Activated CD8-positive, alpha-beta memory T cell treated with anti-CD3 and anti-CD28 coated beads, Interleukin-2, amount 10 ng/mL, durations not matched to agents 7 days and 5 days (primary cell): ENCODE results near the gene FITM2. TPM values are rescaled to one million over a fixed set of nuclear protein-coding genes. Genes with fewer than 3 reads are reported as not detected.
"Not testable (repeated sequence)": the region's sequence is repeated elsewhere in the genome, so short reads cannot be mapped to it uniquely, and the experiment has no call there.

ENCODE experiments used
- ATAC-seq: fragments of 150-1000 bp; cut with Tn5 transposase; one replicate; pipeline ENCODE4 v1.10.0; 2021; ENCODE audit warnings: moderate library complexity
- CTCF ChIA-PET: fragments of 350-600 bp; sonication (Branson Sonifier 250); formaldehyde crosslinking; loops from one replicate; lab custom pipeline; 2021; ENCODE audit warnings: antibody characterized with exemption; lab: Charles Lee
- DNase-seq: peaks from one replicate; pipeline ENCODE4 v3.0.0-alpha.2; 2020
- H3K27ac Mint-ChIP-seq: one replicate; pipeline ENCODE4 v1.8.0; 2021; ENCODE audit warnings: mild to moderate bottlenecking, mixed read lengths
- H3K27me3 Mint-ChIP-seq: one replicate; pipeline ENCODE4 v1.8.0; 2021; ENCODE audit warnings: mixed read lengths
- H3K36me3 Mint-ChIP-seq: one replicate; pipeline ENCODE4 v1.8.0; 2021; ENCODE audit warnings: mild to moderate bottlenecking, mixed read lengths
- H3K4me1 Mint-ChIP-seq: one replicate; pipeline ENCODE4 v1.8.0; 2021; ENCODE audit warnings: mixed read lengths
- H3K4me3 Mint-ChIP-seq: one replicate; pipeline ENCODE4 v1.8.0; 2021; ENCODE audit warnings: mild to moderate bottlenecking, moderate library complexity, mixed read lengths
- H3K9me3 Mint-ChIP-seq: one replicate; pipeline ENCODE4 v1.8.0; 2022; ENCODE audit warnings: low read depth, mixed read lengths
- total RNA-seq, 2 experiments: library from RNA; stranded (reverse); gene quantifications; one replicate each; pipeline ENCODE4 v1.2.3, GENCODE V29; 2021

The FITM2 gene
- total RNA-seq, 2 experiments from 2014 or later, result 2.4 to 2.5 TPM

DNA sequence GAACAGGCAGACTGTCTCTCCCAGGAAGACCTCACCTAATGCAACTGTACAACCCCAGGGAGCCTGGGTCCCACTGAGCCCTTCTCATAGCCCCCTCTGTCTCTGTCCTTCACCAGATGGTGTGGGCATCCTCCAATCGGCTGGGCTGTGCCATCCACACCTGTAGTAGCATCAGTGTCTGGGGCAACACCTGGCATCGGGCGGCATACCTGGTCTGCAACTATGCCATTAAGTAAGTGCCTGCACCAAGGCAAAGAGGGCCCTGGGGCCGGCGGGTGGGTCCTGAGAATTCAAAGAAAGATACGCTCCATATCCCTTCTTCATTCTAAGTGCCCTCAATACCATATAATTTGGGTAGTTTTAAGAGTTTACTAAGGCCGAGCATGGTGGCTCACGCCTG lies 34.1 kb upstream of the FITM2 start:
- Mint-ChIP-seq H3K4me1 (no peaks in the 10 kb centered on the region), H3K4me3 (no peak overlapping the region), H3K27ac (no peak overlapping the region), H3K36me3 (no peaks in the 10 kb centered on the region), H3K27me3 (no peaks in the 10 kb centered on the region), H3K9me3 (no peaks in the 10 kb centered on the region)
- no peak for DNase-seq
- ATAC-seq, result no peak
- CTCF ChIA-PET, result no interaction called here

DNA sequence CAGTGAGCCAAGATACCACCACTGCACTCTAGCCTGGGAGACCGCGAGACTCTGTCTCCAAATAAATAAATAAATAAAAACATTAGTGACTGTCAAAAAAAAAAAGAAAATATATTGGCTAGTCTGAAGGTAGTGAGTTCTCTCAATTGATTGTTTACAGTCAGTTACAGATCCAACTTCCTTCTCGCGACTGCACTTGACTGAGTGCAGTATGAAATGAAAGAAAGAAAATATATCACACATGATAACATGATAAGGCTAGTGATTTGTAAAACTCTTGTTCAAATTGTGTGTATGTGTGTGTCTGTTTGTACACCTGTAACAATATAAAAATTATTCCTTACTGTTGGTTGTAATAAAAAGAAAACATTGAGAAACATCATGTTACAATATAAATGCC lies 33.7 kb upstream of the FITM2 start:
- Mint-ChIP-seq H3K27me3 (no peaks in the 10 kb centered on the region), H3K36me3 (no peaks in the 10 kb centered on the region), H3K4me3 (no peak overlapping the region), H3K27ac (no peak overlapping the region), H3K9me3 (no peaks in the 10 kb centered on the region), H3K4me1 (no peaks in the 10 kb centered on the region)
- CTCF ChIA-PET, result no interaction called here
- ATAC-seq, result no peak
- no peak for DNase-seq

DNA sequence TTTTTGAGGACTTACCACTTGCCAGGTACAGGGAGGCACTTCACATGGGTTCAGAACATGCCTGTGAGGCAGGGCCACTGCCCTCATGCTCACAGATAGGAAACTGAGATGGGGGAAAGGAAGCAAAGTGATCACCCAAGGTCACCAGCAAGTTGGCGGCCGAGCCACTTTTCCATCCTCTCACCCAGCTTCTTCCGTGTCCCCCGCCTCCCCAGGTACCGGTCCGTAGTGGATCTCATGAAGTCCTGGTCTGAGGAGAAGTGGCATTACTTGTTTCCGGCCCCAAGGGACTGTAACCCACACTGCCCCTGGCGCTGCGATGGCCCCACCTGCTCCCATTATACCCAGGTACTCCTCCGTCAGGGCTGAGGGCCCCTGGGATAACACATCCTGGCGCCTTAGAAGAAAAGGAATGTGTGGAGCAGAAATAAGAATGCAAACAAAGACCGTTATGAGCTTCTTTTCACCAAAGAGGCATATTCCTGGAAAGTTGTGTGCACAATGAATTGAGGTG lies 32.2 kb upstream of the FITM2 start:
- ATAC-seq, result no peak
- Mint-ChIP-seq H3K4me3 (no peak overlapping the region), H3K9me3 (no peaks in the 10 kb centered on the region), H3K27ac (no peak overlapping the region), H3K36me3 (no peaks in the 10 kb centered on the region), H3K4me1 (no peaks in the 10 kb centered on the region), H3K27me3 (no peaks in the 10 kb centered on the region)
- CTCF ChIA-PET, result no interaction called here
- DNase-seq, result no peak

DNA sequence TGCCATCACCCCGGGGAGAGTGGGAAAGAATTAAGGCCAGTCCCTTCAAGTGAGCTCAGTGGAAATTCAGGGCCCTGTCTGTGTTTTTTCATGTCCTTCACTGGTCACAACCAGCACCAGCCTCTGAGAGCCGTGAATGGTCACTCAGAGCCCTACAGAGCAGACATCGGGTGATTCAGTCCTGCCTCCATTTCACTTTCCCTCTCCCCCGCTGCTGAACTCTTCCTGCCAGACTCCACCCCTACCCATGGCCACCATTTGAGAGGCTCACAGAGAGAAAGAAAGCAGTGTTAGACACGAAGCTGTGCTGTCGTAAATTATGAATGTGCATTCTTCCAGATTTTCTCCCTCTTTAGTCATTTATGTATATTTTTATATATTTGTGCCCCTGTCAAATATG lies 31.2 kb upstream of the FITM2 start:
- DNase-seq, result no peak
- H3K4me3 Mint-ChIP-seq, result no peak overlapping the region
- H3K4me1 Mint-ChIP-seq, result no peaks in the 10 kb centered on the region
- no peak for ATAC-seq
- no peaks in the 10 kb centered on the region for H3K9me3 Mint-ChIP-seq
- no peaks in the 10 kb centered on the region for H3K36me3 Mint-ChIP-seq
- CTCF ChIA-PET, result no interaction called here
- H3K27ac Mint-ChIP-seq, result no peak overlapping the region
- H3K27me3 Mint-ChIP-seq, result no peaks in the 10 kb centered on the region

DNA sequence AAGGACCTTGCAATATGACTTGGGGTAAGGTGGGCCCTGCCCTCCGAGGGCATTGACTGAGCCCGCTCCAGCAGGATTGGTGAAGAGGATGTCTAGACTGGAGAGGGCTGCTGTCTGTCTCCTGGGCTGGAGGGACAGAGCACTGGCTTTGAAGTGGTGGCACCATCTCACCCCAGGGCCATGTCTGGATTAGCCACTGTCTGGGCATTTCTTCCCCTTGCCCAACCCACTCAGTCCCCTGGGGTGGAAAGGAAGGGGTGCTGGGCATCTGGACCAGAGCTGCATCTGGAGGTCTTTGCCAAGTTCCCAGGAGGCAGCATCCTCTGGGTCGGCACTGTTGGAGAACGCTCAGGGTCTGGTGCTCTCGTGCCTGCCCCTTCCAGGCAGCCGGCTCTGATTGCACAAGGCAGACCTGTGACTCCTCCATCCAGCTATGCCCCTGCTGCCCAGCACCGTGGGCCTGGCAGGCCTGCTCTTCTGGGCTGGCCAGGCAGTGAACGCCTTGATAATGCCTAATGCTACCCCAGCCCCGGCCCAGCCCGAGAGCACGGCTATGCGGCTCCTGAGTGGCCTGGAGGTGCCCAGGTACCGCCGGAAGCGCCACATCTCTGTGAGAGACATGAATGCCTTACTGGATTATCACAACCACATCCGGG lies 25.9 kb upstream of the FITM2 start, which contains the start of gene R3HDML:
R3HDML (plus strand) TSS at position 319 of the 656 bp plus-strand sequence; CDS start at position 434, 115 bp downstream.
- CTCF ChIA-PET, result no interaction called here
- Mint-ChIP-seq H3K27ac (no peak within 1 kb of the TSS), H3K36me3 (no peaks in the 10 kb centered on the region), H3K4me1 (no peaks in the 10 kb centered on the region), H3K27me3 (peaks cover 7% of the 10 kb centered on the region), H3K4me3 (no peak within 1 kb of the TSS), H3K9me3 (no peaks in the 10 kb centered on the region)
- ATAC-seq (no peak), DNase-seq (no peak)

DNA sequence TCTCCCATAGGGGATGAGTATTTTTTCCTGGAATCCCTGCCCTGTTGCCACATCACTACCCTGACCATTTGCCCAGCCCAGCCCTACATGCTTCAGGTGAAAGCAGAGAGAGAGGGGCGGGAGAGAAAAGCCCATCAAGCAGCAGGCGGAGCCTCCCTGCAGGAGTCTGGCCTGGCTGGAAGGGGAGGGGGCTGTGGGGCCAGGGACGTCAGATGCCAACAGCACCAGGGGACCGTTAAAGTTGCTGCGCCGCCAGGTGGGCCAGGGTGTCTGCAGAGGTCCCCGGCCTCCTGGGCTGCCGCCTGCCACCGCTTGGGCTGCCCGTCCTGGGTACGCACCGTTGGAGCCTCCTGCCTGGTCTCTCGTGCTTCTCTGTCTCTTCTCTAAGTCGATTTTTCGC lies 25.1 kb upstream of the FITM2 start:
- Mint-ChIP-seq H3K4me3 (no peak overlapping the region), H3K4me1 (no peaks in the 10 kb centered on the region), H3K36me3 (no peaks in the 10 kb centered on the region), H3K27me3 (peaks cover 10% of the 10 kb centered on the region), H3K27ac (no peak overlapping the region), H3K9me3 (no peaks in the 10 kb centered on the region)
- ATAC-seq, result no peak
- CTCF ChIA-PET, result no interaction called here
- DNase-seq, result no peak

DNA sequence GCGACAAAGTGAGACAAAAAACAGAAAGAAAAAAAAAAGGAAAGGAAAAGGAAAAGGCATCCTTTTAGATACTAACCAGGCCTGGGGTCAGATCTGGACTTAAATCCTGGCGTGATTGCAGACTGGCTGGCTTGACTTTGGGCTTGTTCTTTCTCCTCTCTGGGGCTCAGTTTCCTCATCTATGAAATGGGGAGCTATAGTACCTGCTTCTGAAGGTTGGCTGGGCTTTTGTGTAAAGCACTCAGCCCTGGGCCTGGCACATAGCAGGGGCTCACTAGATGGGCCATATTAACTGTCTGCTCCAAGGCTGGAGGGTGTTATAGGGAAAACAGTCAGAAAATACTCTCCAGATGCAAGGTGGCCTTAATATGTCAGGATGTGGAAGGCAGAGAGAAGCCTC lies 24.7 kb upstream of the FITM2 start:
- Mint-ChIP-seq H3K4me1 (no peaks in the 10 kb centered on the region), H3K27ac (no peak overlapping the region), H3K9me3 (no peaks in the 10 kb centered on the region), H3K36me3 (no peaks in the 10 kb centered on the region), H3K4me3 (no peak overlapping the region), H3K27me3 (peaks cover 10% of the 10 kb centered on the region)
- DNase-seq (no peak), ATAC-seq (no peak)
- CTCF ChIA-PET, result no interaction called here

DNA sequence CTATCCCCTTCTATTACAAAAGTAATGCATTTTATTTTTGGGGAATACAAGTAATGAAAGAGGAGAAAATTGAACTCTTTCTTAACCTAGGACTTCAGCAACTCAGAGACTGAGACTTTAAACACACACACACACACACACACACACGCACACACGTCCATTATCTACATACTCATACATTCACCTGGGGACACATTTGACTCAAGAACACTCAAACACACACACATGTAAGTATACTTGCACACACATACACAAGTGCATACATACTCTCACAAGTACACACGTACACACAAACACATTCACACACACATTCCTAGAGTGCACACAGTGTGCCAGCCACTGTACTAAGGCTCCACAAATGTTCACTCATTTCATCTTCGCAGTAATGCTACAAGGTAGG lies 23.7 kb upstream of the FITM2 start:
- CTCF ChIA-PET, result no interaction called here
- DNase-seq (no peak), ATAC-seq (no peak)
- no peak overlapping the region for H3K27ac Mint-ChIP-seq
- H3K4me1 Mint-ChIP-seq, result no peaks in the 10 kb centered on the region
- H3K9me3 Mint-ChIP-seq, result no peaks in the 10 kb centered on the region
- H3K36me3 Mint-ChIP-seq, result no peaks in the 10 kb centered on the region
- peaks cover 10% of the 10 kb centered on the region for H3K27me3 Mint-ChIP-seq
- H3K4me3 Mint-ChIP-seq, result no peak overlapping the region

DNA sequence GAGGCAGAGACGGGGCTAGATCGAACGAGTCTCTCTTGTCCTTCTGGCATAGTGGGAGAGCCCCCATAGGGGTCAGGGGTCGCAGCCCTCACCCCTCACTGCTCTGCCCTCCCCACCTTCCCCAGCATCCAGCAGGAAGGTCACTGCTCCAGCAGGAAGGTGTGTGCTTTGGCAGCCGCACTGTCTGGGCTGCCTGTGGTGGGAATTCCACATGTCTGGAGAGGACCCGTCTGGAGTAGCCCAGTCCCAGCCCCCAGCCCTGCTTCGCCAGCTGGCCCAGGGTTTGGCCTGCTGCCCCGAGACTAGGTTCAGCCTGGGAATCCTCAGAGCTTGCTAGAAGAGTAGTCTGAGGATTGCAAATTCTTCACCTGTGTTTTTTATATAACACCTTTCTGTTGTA lies 23.3 kb upstream of the FITM2 start:
- CTCF ChIA-PET, result no interaction called here
- ATAC-seq (no peak), DNase-seq (no peak)
- Mint-ChIP-seq H3K4me3 (no peak overlapping the region), H3K4me1 (no peaks in the 10 kb centered on the region), H3K27me3 (peaks cover 10% of the 10 kb centered on the region), H3K27ac (no peak overlapping the region), H3K36me3 (no peaks in the 10 kb centered on the region), H3K9me3 (no peaks in the 10 kb centered on the region)

DNA sequence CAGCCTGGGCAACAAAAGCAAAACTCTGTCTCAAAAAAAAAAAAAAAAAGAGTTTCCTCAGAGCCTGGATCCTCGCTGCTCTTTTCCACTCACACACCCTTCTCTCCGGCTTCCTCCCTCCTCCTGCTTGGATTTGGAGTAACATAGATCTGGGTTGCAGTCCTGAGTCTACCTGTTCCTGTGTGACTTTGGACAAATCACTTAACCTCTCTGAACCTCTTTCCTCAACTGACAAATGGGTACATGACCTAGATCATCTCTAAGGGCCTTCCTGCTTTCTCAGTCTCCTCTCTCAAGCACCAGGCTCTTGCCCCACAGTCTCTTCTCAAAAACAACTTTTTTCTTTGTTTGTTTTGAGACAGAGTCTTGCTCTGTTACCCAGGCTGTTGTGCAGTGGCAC lies 20.2 kb upstream of the FITM2 start:
- H3K27ac Mint-ChIP-seq, result no peak overlapping the region
- H3K9me3 Mint-ChIP-seq, result no peaks in the 10 kb centered on the region
- H3K36me3 Mint-ChIP-seq, result no peaks in the 10 kb centered on the region
- no peak for ATAC-seq
- no peaks in the 10 kb centered on the region for H3K4me1 Mint-ChIP-seq
- CTCF ChIA-PET, result interaction anchor here (0.7 to 2.1 kb wide), 2 partner anchors 17 to 116 kb away, joined by 3 to 6 read pairs; no protein-coding TSS in a partner anchor
- no peak for DNase-seq
- no peak overlapping the region for H3K4me3 Mint-ChIP-seq
- peaks cover 20% of the 10 kb centered on the region for H3K27me3 Mint-ChIP-seq

DNA sequence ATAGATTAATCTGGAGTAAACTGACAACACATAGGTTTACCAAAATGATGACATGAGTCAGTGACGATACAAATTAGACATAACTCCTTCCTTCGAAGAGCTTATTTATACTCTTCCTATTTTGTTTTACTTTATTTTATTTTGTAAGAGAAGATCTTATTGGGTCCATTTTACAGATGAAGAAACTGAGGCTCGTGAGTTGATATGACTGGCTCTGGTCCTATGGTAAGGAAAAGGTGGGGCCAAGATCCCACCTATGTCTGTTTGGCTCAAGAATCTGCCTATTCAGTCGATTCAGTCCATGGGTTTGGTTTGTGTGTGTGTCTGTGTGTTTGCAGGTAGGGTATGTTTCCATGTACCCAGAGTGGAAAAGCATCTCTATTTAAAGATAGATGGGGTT lies 17.4 kb upstream of the FITM2 start:
- CTCF ChIA-PET, result interaction anchor here (1.5 to 1.6 kb wide), 2 partner anchors 56 to 112 kb away, joined by 4 to 5 read pairs; no protein-coding TSS in a partner anchor
- Mint-ChIP-seq H3K27ac (no peak overlapping the region), H3K4me1 (no peaks in the 10 kb centered on the region), H3K27me3 (peaks cover 17% of the 10 kb centered on the region), H3K9me3 (no peaks in the 10 kb centered on the region), H3K36me3 (no peaks in the 10 kb centered on the region), H3K4me3 (no peak overlapping the region)
- DNase-seq (no peak), ATAC-seq (no peak)

DNA sequence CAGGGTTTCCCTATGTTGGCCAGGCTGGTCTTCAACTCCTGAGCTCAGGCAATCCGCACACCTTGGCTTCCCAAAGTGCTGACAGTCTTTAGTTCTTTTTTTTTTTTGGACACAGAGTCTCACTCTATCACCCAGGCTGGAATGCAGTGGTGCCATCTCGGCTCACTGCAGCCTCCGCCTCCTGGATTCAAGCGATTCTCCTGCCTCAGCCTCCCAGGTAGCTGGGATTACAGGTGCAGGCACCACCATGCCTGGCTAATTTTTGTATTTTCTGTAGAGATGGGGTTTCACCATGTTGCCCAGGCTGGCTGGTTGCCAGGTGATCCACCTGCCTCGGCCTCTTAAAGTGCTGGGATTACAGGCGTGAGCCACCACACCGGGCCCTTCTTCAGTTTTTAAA lies 16.7 kb upstream of the FITM2 start:
- peaks cover 17% of the 10 kb centered on the region for H3K27me3 Mint-ChIP-seq
- not testable (repeated sequence) for H3K9me3 Mint-ChIP-seq, H3K4me1 Mint-ChIP-seq

DNA sequence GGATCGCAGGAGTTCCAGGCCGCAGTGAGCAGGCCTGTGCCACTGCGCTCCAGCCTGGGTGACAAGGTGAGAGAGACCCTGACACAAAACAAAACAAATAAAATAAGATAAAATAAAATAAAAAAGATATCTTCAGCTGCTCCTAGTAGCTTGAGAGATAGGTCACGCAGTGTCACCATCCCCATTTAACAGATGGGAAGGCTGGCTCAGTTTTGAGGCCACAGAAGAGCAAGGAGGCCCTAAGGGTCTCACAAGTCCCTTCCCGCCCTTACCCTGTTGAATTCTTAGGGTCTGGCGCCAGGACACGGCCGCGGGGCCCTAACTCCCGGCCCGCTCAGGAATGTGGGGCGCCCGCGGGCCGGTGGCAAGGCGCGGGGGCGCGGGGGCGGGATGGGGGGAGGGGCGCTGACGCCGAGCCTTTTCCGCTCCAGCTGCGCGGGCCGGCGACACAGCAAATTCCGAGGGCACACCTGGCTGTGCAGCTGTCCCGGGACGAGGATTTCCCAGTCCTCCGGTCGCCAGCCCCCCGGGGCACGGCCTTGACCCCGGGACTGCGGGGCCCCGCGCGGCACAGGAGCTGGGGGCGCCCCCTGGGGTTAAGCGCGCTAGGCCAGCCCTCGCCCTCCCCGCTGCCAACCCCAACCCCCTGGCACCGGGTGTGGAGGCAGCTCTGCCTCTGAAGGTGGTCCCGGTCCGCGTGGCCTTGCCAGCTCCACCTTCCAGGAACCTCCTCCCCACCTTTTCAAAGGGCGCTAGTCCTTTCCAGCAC lies 15.6 kb upstream of the FITM2 start:
- Mint-ChIP-seq H3K36me3 (no peaks in the 10 kb centered on the region), H3K4me1 (no peaks in the 10 kb centered on the region)
- DNase-seq, result no peak

More for the DNA sequence above, 16.7 kb upstream of the FITM2 start:
- H3K4me3 Mint-ChIP-seq, DNase-seq, ATAC-seq, H3K36me3 Mint-ChIP-seq, H3K27ac Mint-ChIP-seq: not testable (repeated sequence)
- CTCF ChIA-PET, result interaction anchor here (1.5 to 4.5 kb wide), 2 partner anchors 17 to 111 kb away, joined by 4 to 17 read pairs; partner anchors contain the start of gene FITM2

More for the DNA sequence above, 15.6 kb upstream of the FITM2 start:
- CTCF ChIA-PET, result interaction anchor here (0.9 to 4.5 kb wide), 5 partner anchors 15 to 283 kb away, joined by 3 to 17 read pairs (median 3); partner anchors contain the start of gene FITM2
- H3K27me3 Mint-ChIP-seq, result peaks cover 17% of the 10 kb centered on the region
- peak; percentile 47 for ATAC-seq
- H3K4me3 Mint-ChIP-seq, result no peak overlapping the region
- H3K27ac Mint-ChIP-seq, result no peak overlapping the region
- H3K9me3 Mint-ChIP-seq, result no peaks in the 10 kb centered on the region
